Mammary epithelial cell (primary cell): ENCODE measurements around the gene MAML3.

Source experiments
- EZH2 ChIP-seq: IDR thresholded peaks from 2 replicates; pipeline ENCODE4 v1.6.1; 2012; ENCODE audit warnings: low read length, inconsistent platforms, borderline replicate concordance
- TF ChIP-seq, protein P1 (sequence below), 2 donors: IDR thresholded peaks in 1 of 2; conservative IDR thresholded peaks in 1 of 2; 2 replicates each; pipeline ENCODE4 v1.5.1; 2011 to 2012; ENCODE audit warnings: inconsistent platforms in 2 of 2, low read length in 2 of 2, mild to moderate bottlenecking in 2 of 2, control low read depth in 1 of 2, low read depth in 1 of 2; ENCODE audit not compliant: insufficient read depth in 1 of 2; ENCODE audit errors: extremely low read depth in 1 of 2

DNA sequence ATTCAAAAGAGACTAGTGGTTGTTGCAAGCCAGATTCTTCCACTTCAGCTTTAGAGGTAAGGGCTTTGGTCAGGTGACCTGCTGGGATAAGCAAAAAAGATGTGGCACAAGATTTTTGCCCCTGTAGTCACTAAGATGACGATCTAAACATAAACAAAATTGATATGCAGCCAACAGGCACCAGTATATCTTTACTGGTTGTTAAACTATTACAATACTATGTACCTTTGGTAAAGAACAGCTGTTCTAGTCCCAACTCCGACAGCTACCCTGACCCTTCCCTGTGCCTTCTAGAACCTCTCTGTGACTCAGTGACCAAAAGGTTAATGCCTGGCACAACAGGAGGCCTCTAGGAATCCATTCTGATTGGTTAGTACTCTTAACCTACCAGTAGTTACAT is 428.7 kb downstream of the MAML3 start:
- TF ChIP-seq, protein P1, sequence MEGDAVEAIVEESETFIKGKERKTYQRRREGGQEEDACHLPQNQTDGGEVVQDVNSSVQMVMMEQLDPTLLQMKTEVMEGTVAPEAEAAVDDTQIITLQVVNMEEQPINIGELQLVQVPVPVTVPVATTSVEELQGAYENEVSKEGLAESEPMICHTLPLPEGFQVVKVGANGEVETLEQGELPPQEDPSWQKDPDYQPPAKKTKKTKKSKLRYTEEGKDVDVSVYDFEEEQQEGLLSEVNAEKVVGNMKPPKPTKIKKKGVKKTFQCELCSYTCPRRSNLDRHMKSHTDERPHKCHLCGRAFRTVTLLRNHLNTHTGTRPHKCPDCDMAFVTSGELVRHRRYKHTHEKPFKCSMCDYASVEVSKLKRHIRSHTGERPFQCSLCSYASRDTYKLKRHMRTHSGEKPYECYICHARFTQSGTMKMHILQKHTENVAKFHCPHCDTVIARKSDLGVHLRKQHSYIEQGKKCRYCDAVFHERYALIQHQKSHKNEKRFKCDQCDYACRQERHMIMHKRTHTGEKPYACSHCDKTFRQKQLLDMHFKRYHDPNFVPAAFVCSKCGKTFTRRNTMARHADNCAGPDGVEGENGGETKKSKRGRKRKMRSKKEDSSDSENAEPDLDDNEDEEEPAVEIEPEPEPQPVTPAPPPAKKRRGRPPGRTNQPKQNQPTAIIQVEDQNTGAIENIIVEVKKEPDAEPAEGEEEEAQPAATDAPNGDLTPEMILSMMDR (conservative IDR thresholded peaks at IDR 0.05 in 1 of 2, IDR thresholded peaks at IDR 0.05 in 1 of 2; ENCODE audit: extremely low read depth in 1 of 2, insufficient read depth in 1 of 2, low read depth in 1 of 2, low read length in 2 of 2), result no peak
- no peak for TF ChIP-seq EZH2
